H1 (cell line): ENCODE results near the gene KRT1. TPM values are rescaled to one million over a fixed set of nuclear protein-coding genes. Genes with fewer than 3 reads are reported as not detected.

Experiments used
- CTCF ChIA-PET: fragments of 300-600 bp; sonication (Branson Sonifier 250); formaldehyde crosslinking; loops from one replicate; lab custom pipeline; 2021; ENCODE audit not compliant: partially characterized antibody; lab: Charles Lee
- POLR2A ChIA-PET: fragments of 300-600 bp; sonication (Branson Sonifier 250); formaldehyde crosslinking; loops from one replicate; lab custom pipeline; 2021; ENCODE audit warnings: inconsistent platforms; ENCODE audit not compliant: partially characterized antibody; lab: Charles Lee
- DNase-seq, 2 experiments: peaks; one replicate each; pipeline versions ENCODE4 v3.0.0 to v3.0.0-alpha.2; 2010 to 2022; ENCODE audit warnings: low spot score in 2 of 2, low read depth in 1 of 2, mixed read lengths in 1 of 2
- FAIRE-seq: peaks from 2 replicates; lab custom pipeline; 2011; peaks lifted over from hg19 to GRCh38; lab: Jason Lieb, UNC
- H2AFZ ChIP-seq: 2 replicates; pipeline ENCODE4 v1.8.1; 2012; ENCODE audit warnings: low read length, inconsistent platforms
- H2AK5ac ChIP-seq: 2 replicates; pipeline ENCODE4 v1.6.1; 2013; ENCODE audit warnings: low read depth, low read length
- H2BK120ac ChIP-seq: replicated peaks from 2 replicates; pipeline ENCODE3; 2013; ENCODE audit warnings: low read depth, low read length, inconsistent platforms
- H2BK12ac ChIP-seq: 2 replicates; pipeline ENCODE4 v1.6.1; 2013; ENCODE audit warnings: low read depth, low read length
- H2BK15ac ChIP-seq: 2 replicates; pipeline ENCODE4 v1.6.1; 2013; ENCODE audit warnings: low read length
- H2BK20ac ChIP-seq: 2 replicates; pipeline ENCODE4 v1.6.1; 2013; ENCODE audit warnings: low read length
- H2BK5ac ChIP-seq: 2 replicates; pipeline ENCODE4 v1.6.1; 2013; ENCODE audit warnings: low read depth, low read length
- H3K14ac ChIP-seq: 2 replicates; pipeline ENCODE4 v1.6.1; 2013; ENCODE audit warnings: inconsistent platforms; ENCODE audit not compliant: insufficient read length
- H3K18ac ChIP-seq: 2 replicates; pipeline ENCODE4 v1.6.1; 2013; ENCODE audit warnings: low read length; ENCODE audit errors: extremely low read depth
- H3K23ac ChIP-seq: 2 replicates; pipeline ENCODE4 v1.6.1; 2013; ENCODE audit warnings: inconsistent platforms; ENCODE audit not compliant: insufficient read length
- H3K23me2 ChIP-seq: 2 replicates; pipeline ENCODE4 v1.6.1; 2013; ENCODE audit warnings: low read depth, low read length
- H3K27ac ChIP-seq: 2 replicates; pipeline ENCODE4 v1.6.1; 2011; ENCODE audit warnings: low read depth, low read length, inconsistent platforms
- H3K27me3 ChIP-seq, 4 experiments: replicated peaks in 1 of 4; 1 replicate in 1 of 4; 2 replicates in 3 of 4; pipeline versions ENCODE4 v1.6.1 to v1.8.1; 2011 to 2013; ENCODE audit warnings: low read length in 3 of 4, mild to moderate bottlenecking in 3 of 4, inconsistent platforms in 2 of 4, mixed read lengths in 2 of 4, moderate library complexity in 1 of 4; ENCODE audit not compliant: control insufficient read depth in 3 of 4, insufficient read depth in 3 of 4; ENCODE audit errors: extremely low read depth in 1 of 4
- H3K36me3 ChIP-seq, 4 experiments: 2 replicates each; pipeline versions ENCODE4 v1.6.1 to v1.8.1; 2011 to 2013; ENCODE audit warnings: mild to moderate bottlenecking in 4 of 4, low read length in 3 of 4, moderate library complexity in 2 of 4, control low read depth in 1 of 4, inconsistent platforms in 1 of 4; ENCODE audit not compliant: insufficient read depth in 4 of 4, control insufficient read depth in 2 of 4
- H3K4ac ChIP-seq: replicated peaks from 2 replicates; pipeline ENCODE3; 2013; ENCODE audit warnings: low read length, low read depth, mixed read lengths, inconsistent platforms; ENCODE audit not compliant: insufficient read length
- H3K4me1 ChIP-seq, 4 experiments: replicated peaks in 1 of 4; 1 replicate in 1 of 4; 2 replicates in 3 of 4; pipeline versions ENCODE4 v1.6.1 to v1.8.1; 2011 to 2013; ENCODE audit warnings: low read length in 3 of 4, inconsistent platforms in 2 of 4, mixed read lengths in 1 of 4; ENCODE audit not compliant: insufficient read depth in 4 of 4, control insufficient read depth in 3 of 4
- H3K4me2 ChIP-seq, 2 experiments: 2 replicates each; pipeline versions ENCODE4 v1.6.1 to v1.8.1; 2011 to 2013; ENCODE audit warnings: low read depth in 2 of 2, low read length in 2 of 2, control low read depth in 1 of 2, inconsistent platforms in 1 of 2, mild to moderate bottlenecking in 1 of 2; ENCODE audit not compliant: insufficient read depth in 1 of 2
- H3K4me3 ChIP-seq, 4 experiments: fragments of 200-600, 300-600 bp in 1 of 4; sonication (generic), shearing (Covaris generic), sonication (Bioruptor Twin) in 1 of 4; 2 replicates each; pipeline versions ENCODE4 v1.5.1 to v1.8.1; 2011 to 2016; ENCODE audit warnings: low read length in 4 of 4, low read depth in 3 of 4, control low read depth in 2 of 4, inconsistent platforms in 2 of 4, mild to moderate bottlenecking in 2 of 4, mixed read lengths in 1 of 4, moderate library complexity in 1 of 4; ENCODE audit not compliant: insufficient read depth in 2 of 4; ENCODE audit errors: extremely low read depth in 1 of 4
- H3K56ac ChIP-seq: replicated peaks from 2 replicates; pipeline ENCODE3; 2013; ENCODE audit warnings: low read depth, mild to moderate bottlenecking, mixed read lengths, low read length, inconsistent platforms; ENCODE audit not compliant: insufficient read length
- H3K79me1 ChIP-seq: 2 replicates; pipeline ENCODE4 v1.6.1; 2013; ENCODE audit warnings: low read depth, low read length, control low read depth
- H3K79me2 ChIP-seq, 2 experiments: 2 replicates each; pipeline versions ENCODE4 v1.6.1 to v1.8.1; 2012 to 2013; ENCODE audit warnings: low read length in 2 of 2, mild to moderate bottlenecking in 2 of 2, inconsistent platforms in 1 of 2; ENCODE audit not compliant: insufficient read depth in 2 of 2, control insufficient read depth in 1 of 2
- H3K9ac ChIP-seq, 4 experiments: replicated peaks in 1 of 4; 1 replicate in 1 of 4; 2 replicates in 3 of 4; pipeline versions ENCODE4 v1.6.1 to v1.8.1; 2011 to 2013; ENCODE audit warnings: low read depth in 3 of 4, low read length in 3 of 4, control low read depth in 2 of 4, mild to moderate bottlenecking in 2 of 4, moderate library complexity in 2 of 4, inconsistent platforms in 1 of 4; ENCODE audit errors: extremely low read depth in 1 of 4
- H3K9me3 ChIP-seq, 2 experiments: 2 replicates each; pipeline versions ENCODE4 v1.6.1 to v1.8.1; 2012 to 2013; ENCODE audit warnings: mild to moderate bottlenecking in 2 of 2, moderate library complexity in 2 of 2, control low read depth in 1 of 2, inconsistent platforms in 1 of 2, low read depth in 1 of 2, low read length in 1 of 2, mixed read lengths in 1 of 2; ENCODE audit not compliant: insufficient read depth in 2 of 2
- H4K20me1 ChIP-seq, 2 experiments: replicated peaks in 1 of 2; 2 replicates each; pipeline versions ENCODE3 to v1.8.1; 2011 to 2013; ENCODE audit warnings: inconsistent platforms in 2 of 2, low read length in 2 of 2, mild to moderate bottlenecking in 1 of 2; ENCODE audit not compliant: insufficient read depth in 2 of 2, control insufficient read depth in 1 of 2
- H4K5ac ChIP-seq: 2 replicates; pipeline ENCODE4 v1.6.1; 2013; ENCODE audit warnings: low read length, low read depth, mixed read lengths, inconsistent platforms; ENCODE audit not compliant: insufficient read length
- H4K8ac ChIP-seq: 2 replicates; pipeline ENCODE4 v1.8.0; 2013; ENCODE audit warnings: mild to moderate bottlenecking, moderate library complexity, low read length, inconsistent platforms; ENCODE audit not compliant: insufficient read depth; ENCODE audit errors: extremely low read depth
- H4K91ac ChIP-seq: replicated peaks from 2 replicates; pipeline ENCODE3; 2013; ENCODE audit warnings: low read length, mixed read lengths, inconsistent platforms; ENCODE audit not compliant: insufficient read length
- CBX8 ChIP-seq: fragments of 300-800, 300-1000 bp; sonication (generic); IDR thresholded peaks from 2 replicates; pipeline ENCODE4 v1.7.1; 2016; ENCODE audit warnings: low read depth, low read length, borderline replicate concordance
- KDM5A ChIP-seq: fragments of 200-600 bp; IDR thresholded peaks from 2 replicates; pipeline ENCODE4 v1.7.1; 2012; ENCODE audit warnings: mild to moderate bottlenecking, low read length, inconsistent platforms, mixed read lengths
- NANOG ChIP-seq: IDR thresholded peaks from 2 replicates; pipeline ENCODE4 v1.6.1; 2011; ENCODE audit warnings: low read length, low read depth, mild to moderate bottlenecking, inconsistent platforms; ENCODE audit not compliant: insufficient read depth, poor library complexity, severe bottlenecking
- SP2 ChIP-seq: IDR thresholded peaks from 2 replicates; pipeline ENCODE4 v1.6.1; 2012; ENCODE audit warnings: mild to moderate bottlenecking, low read length, inconsistent platforms
- ZNF274 ChIP-seq: IDR thresholded peaks from 2 replicates; pipeline ENCODE4 v1.7.0; 2012; ENCODE audit warnings: low read length, borderline replicate concordance; ENCODE audit errors: extremely low read depth
- WGBS, 2 experiments: shearing (Covaris generic) in 1 of 2; methylation state at CpG; one replicate each; pipeline versions ENCODE4 v1.1.6 to v1.1.7; 2013 to 2015; ENCODE audit warnings: low lambda C conversion rate in 2 of 2, mixed read lengths in 2 of 2, inconsistent platforms in 1 of 2, low coverage in 1 of 2, missing lambda C conversion rate in 1 of 2; ENCODE audit not compliant: insufficient replicate concordance in 2 of 2, insufficient coverage in 1 of 2, insufficient read length in 1 of 2; ENCODE audit errors: extremely low coverage in 1 of 2, missing lambda C conversion rate in 1 of 2; 5-methylcytosine and 5-hydroxymethylcytosine counted together
- polyA plus RNA-seq, 7 experiments: library from polyadenylated mRNA; depleted of rRNA in 3 of 7; stranded (reverse) in 5 of 7; unstranded in 2 of 7; fragments of >200 nt in 5 of 7; fragments of 200-250 nt in 2 of 7; gene quantifications; 1 replicate in 5 of 7; 2 replicates in 1 of 7; 4 replicates in 1 of 7; pipeline versions ENCODE4 v1.2.1 to v1.2.3, GENCODE V29; 2011 to 2013; ENCODE audit warnings: missing spikeins in 2 of 7, mixed read lengths in 2 of 7
- total RNA-seq: library from RNA; stranded (reverse); fragmentation: NEBNext Ultra II Directional; extraction: Animal tissue kit (Norgen Biotek cat#: 25700); gene quantifications from 2 replicates; pipeline ENCODE4 v1.2.1, GENCODE V29; 2021

The KRT1 gene
- total and polyA plus RNA-seq, 2 of the 8 experiments (the other 6 are each of a cell fraction or from before 2014, with no cell fraction given): not detected

DNA sequence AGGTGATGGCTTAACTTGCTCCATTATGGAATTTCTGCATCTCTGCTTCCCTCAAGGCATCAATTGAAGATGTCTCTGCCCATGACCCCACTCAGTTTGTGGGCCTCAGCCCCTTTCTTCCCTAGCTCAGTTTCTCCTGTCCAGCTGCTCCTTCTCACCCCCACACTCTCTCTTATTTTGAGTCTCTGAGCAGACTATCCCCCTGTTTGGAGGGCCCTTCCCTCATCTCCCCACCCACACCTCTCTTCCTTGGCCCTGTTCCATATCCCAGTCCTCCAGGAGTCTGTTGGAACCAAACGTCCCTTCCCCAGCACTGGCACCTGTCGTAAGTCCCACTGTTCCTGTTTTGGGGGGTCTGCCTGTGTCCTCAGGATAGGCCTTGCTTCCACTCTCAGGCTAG is 8.3 kb upstream of the KRT1 start:
- CTCF ChIA-PET: interaction anchor here (0.6 to 1.9 kb wide), 2 partner anchors 13 to 196 kb away, joined by 3 to 7 read pairs; no protein-coding TSS in a partner anchor
- Histone ChIP-seq H4K20me1 (no peaks in the 10 kb centered on the region), H3K9ac (no peak overlapping the region), H3K27ac (no peak overlapping the region), H3K23ac (no peak overlapping the region), H4K5ac (no peak overlapping the region), H2BK15ac (no peak overlapping the region), H4K91ac (no peak overlapping the region), H3K4ac (no peak overlapping the region), H3K79me2 (no peaks in the 10 kb centered on the region), H3K23me2 (peaks cover 6% of the 10 kb centered on the region; the same call in 1 of the 2 replicates), H3K9me3 (no peaks in the 10 kb centered on the region), H2BK5ac (no peak overlapping the region), H3K4me3 (no peak overlapping the region), H3K79me1 (no peaks in the 10 kb centered on the region; the same call in 1 of the 2 replicates), H2BK12ac (no peak overlapping the region)
- 63% methylated on average over 2 of the region's 2 CpGs; no CpG with 5 or more reads in 1 of the 2 experiments for WGBS, 2 experiments
- no peak for FAIRE-seq
- POLR2A ChIA-PET: interaction anchor here (1.5 kb wide), 1 partner anchor 14 kb away, joined by 4 read pairs; no protein-coding TSS in a partner anchor
- DNase-seq: no peak
- TF ChIP-seq ZNF274 (no peak), NANOG (no peak), SP2 (no peak), KDM5A (no peak), CBX8 (no peak)
- TF ChIP-seq, all 59 proteins: peak for 0
- H2AFZ ChIP-seq: no peak overlapping the region
- H3K4me2 ChIP-seq: no peak overlapping the region
- no peak overlapping the region for H2AK5ac ChIP-seq
- peaks cover 0 to 30% (median 16%) of the 10 kb centered on the region in 4 experiments; a peak in 6 of 7 replicates for H3K27me3 ChIP-seq
- H3K36me3 ChIP-seq: no peaks in the 10 kb centered on the region
- no peak overlapping the region for H3K56ac ChIP-seq
- H2BK20ac ChIP-seq: no peak overlapping the region
- no peak overlapping the region for H3K14ac ChIP-seq
- no peak overlapping the region for H2BK120ac ChIP-seq
- no peak overlapping the region for H4K8ac ChIP-seq
- no peak overlapping the region for H3K18ac ChIP-seq
- H3K4me1 ChIP-seq: peaks cover 0 to 9% (median 3%) of the 10 kb centered on the region in 4 experiments; a peak in 2 of 7 replicates
